ENCODE data around the gene MGST3. TPM values are rescaled to one million over a fixed set of nuclear protein-coding genes. Genes with fewer than 3 reads are reported as not detected.

The MGST3 gene
- total RNA-seq, 1 donor from 2014 or later, result 63.7 TPM

- peaks cover 22% of the 10 kb centered on the region for H3K27me3 Mint-ChIP-seq (ENCODE audit: low read depth)
- H3K9me3 Mint-ChIP-seq, result peaks cover 6% of the 10 kb centered on the region
- intact Hi-C loops (cut with micrococcal nuclease), result no loop called here
- peaks cover 2% of the 10 kb centered on the region for H3K4me1 Mint-ChIP-seq (ENCODE audit: low read depth)
- no peak overlapping the region for H3K4me3 Mint-ChIP-seq (ENCODE audit: low read depth)
- H3K27ac Mint-ChIP-seq, result no peak overlapping the region
- DNase-seq (ENCODE audit: low spot score), result no peak
- H3K36me3 Mint-ChIP-seq (ENCODE audit: low read depth), result no peaks in the 10 kb centered on the region
These were observed 20.2 kb upstream of the MGST3 start for GRCh38 chr1:165610866-165611265.

GRCh38 chr1:165612062-165612461 lies 19.0 kb upstream of the MGST3 start:
- DNase-seq (ENCODE audit: low spot score), result no peak
- Mint-ChIP-seq H3K9me3 (peaks cover 6% of the 10 kb centered on the region), H3K4me1 (ENCODE audit: low read depth) (peaks cover 2% of the 10 kb centered on the region), H3K4me3 (ENCODE audit: low read depth) (no peak overlapping the region), H3K36me3 (ENCODE audit: low read depth) (no peaks in the 10 kb centered on the region), H3K27ac (no peak overlapping the region), H3K27me3 (ENCODE audit: low read depth) (peaks cover 30% of the 10 kb centered on the region)
- intact Hi-C loops (cut with micrococcal nuclease), result no loop called here

GRCh38 chr1:165616054-165616612 lies 14.9 kb upstream of the MGST3 start:
- intact Hi-C loops (cut with micrococcal nuclease), result no loop called here
- H3K27me3 Mint-ChIP-seq (ENCODE audit: low read depth), result peaks cover 43% of the 10 kb centered on the region
- peaks cover 6% of the 10 kb centered on the region for H3K9me3 Mint-ChIP-seq
- peaks cover 2% of the 10 kb centered on the region for H3K4me1 Mint-ChIP-seq (ENCODE audit: low read depth)
- no peak overlapping the region for H3K4me3 Mint-ChIP-seq (ENCODE audit: low read depth)
- no peak for DNase-seq (ENCODE audit: low spot score)
- no peak overlapping the region for H3K27ac Mint-ChIP-seq
- no peaks in the 10 kb centered on the region for H3K36me3 Mint-ChIP-seq (ENCODE audit: low read depth)

- no peaks in the 10 kb centered on the region for H3K36me3 Mint-ChIP-seq (ENCODE audit: low read depth)
- peaks cover 6% of the 10 kb centered on the region for H3K9me3 Mint-ChIP-seq
- H3K27ac Mint-ChIP-seq, result no peak overlapping the region
- intact Hi-C loops (cut with micrococcal nuclease), result no loop called here
- no peak for DNase-seq (ENCODE audit: low spot score)
- H3K4me1 Mint-ChIP-seq (ENCODE audit: low read depth), result peaks cover 2% of the 10 kb centered on the region
- H3K4me3 Mint-ChIP-seq (ENCODE audit: low read depth), result no peak overlapping the region
- H3K27me3 Mint-ChIP-seq (ENCODE audit: low read depth), result peaks cover 42% of the 10 kb centered on the region
These were observed 14.0 kb upstream of the MGST3 start for GRCh38 chr1:165616987-165617546.

- intact Hi-C loops (cut with micrococcal nuclease), result no loop called here
- no peak for DNase-seq (ENCODE audit: low spot score)
- Mint-ChIP-seq H3K4me3 (ENCODE audit: low read depth) (no peak overlapping the region), H3K27me3 (ENCODE audit: low read depth) (peaks cover 47% of the 10 kb centered on the region), H3K9me3 (no peaks in the 10 kb centered on the region), H3K27ac (no peak overlapping the region), H3K4me1 (ENCODE audit: low read depth) (peaks cover 2% of the 10 kb centered on the region), H3K36me3 (ENCODE audit: low read depth) (no peaks in the 10 kb centered on the region)
These were observed 11.3 kb upstream of the MGST3 start for GRCh38 chr1:165619647-165620151.

- H3K9me3 Mint-ChIP-seq, result no peaks in the 10 kb centered on the region
- H3K27me3 Mint-ChIP-seq (ENCODE audit: low read depth), result peaks cover 33% of the 10 kb centered on the region
- intact Hi-C loops (cut with micrococcal nuclease), result no loop called here
- DNase-seq (ENCODE audit: low spot score), result no peak
- H3K36me3 Mint-ChIP-seq (ENCODE audit: low read depth), result no peaks in the 10 kb centered on the region
- H3K4me3 Mint-ChIP-seq (ENCODE audit: low read depth), result no peak overlapping the region
- no peaks in the 10 kb centered on the region for H3K4me1 Mint-ChIP-seq (ENCODE audit: low read depth)
- no peak overlapping the region for H3K27ac Mint-ChIP-seq
These were observed 7.4 kb upstream of the MGST3 start for GRCh38 chr1:165623624-165624023.

GRCh38 chr1:165624441-165624840 lies 6.6 kb upstream of the MGST3 start:
- Mint-ChIP-seq H3K9me3 (no peaks in the 10 kb centered on the region), H3K27me3 (ENCODE audit: low read depth) (peaks cover 34% of the 10 kb centered on the region), H3K27ac (no peak overlapping the region), H3K4me3 (ENCODE audit: low read depth) (no peak overlapping the region), H3K36me3 (ENCODE audit: low read depth) (no peaks in the 10 kb centered on the region), H3K4me1 (ENCODE audit: low read depth) (peaks cover 6% of the 10 kb centered on the region)
- no peak for DNase-seq (ENCODE audit: low spot score)
- intact Hi-C loops (cut with micrococcal nuclease), result no loop called here

- Mint-ChIP-seq H3K4me1 (ENCODE audit: low read depth) (peaks cover 11% of the 10 kb centered on the region), H3K27me3 (ENCODE audit: low read depth) (peaks cover 13% of the 10 kb centered on the region), H3K36me3 (ENCODE audit: low read depth) (no peaks in the 10 kb centered on the region), H3K27ac (no peak overlapping the region), H3K9me3 (no peaks in the 10 kb centered on the region), H3K4me3 (ENCODE audit: low read depth) (no peak overlapping the region)
- intact Hi-C loops (cut with micrococcal nuclease), result no loop called here
- DNase-seq (ENCODE audit: low spot score), result no peak
These were observed 2.7 kb upstream of the MGST3 start for GRCh38 chr1:165628147-165628822.

GRCh38 chr1:165629151-165629550 lies 1.9 kb upstream of the MGST3 start:
- H3K36me3 Mint-ChIP-seq (ENCODE audit: low read depth), result no peaks in the 10 kb centered on the region
- no peak for DNase-seq (ENCODE audit: low spot score)
- H3K27ac Mint-ChIP-seq, result no peak overlapping the region
- H3K4me3 Mint-ChIP-seq (ENCODE audit: low read depth), result peak overlapping the region; percentile 54
- H3K9me3 Mint-ChIP-seq, result no peaks in the 10 kb centered on the region
- peaks cover 9% of the 10 kb centered on the region for H3K27me3 Mint-ChIP-seq (ENCODE audit: low read depth)
- peaks cover 17% of the 10 kb centered on the region for H3K4me1 Mint-ChIP-seq (ENCODE audit: low read depth)
- intact Hi-C loops (cut with micrococcal nuclease), result no loop called here

- Mint-ChIP-seq H3K27me3 (ENCODE audit: low read depth) (peaks cover 6% of the 10 kb centered on the region), H3K4me3 (ENCODE audit: low read depth) (no peak overlapping the region), H3K27ac (peak overlapping the region; percentile 52), H3K9me3 (no peaks in the 10 kb centered on the region), H3K4me1 (ENCODE audit: low read depth) (peaks cover 21% of the 10 kb centered on the region), H3K36me3 (ENCODE audit: low read depth) (peaks cover 2% of the 10 kb centered on the region)
- no peak for DNase-seq (ENCODE audit: low spot score)
- intact Hi-C loops (cut with micrococcal nuclease), result loop anchor here (1.0 kb wide), 3 partner anchors 29 to 197 kb away; partner anchors contain the start of genes ALDH9A1 and UCK2
These were observed 996 bp upstream of the MGST3 start for GRCh38 chr1:165629848-165630628.

- DNase-seq (ENCODE audit: low spot score), result peak; percentile 43
- H3K4me1 Mint-ChIP-seq (ENCODE audit: low read depth), result peaks cover 25% of the 10 kb centered on the region
- no peaks in the 10 kb centered on the region for H3K9me3 Mint-ChIP-seq
- no peak overlapping the region for H3K4me3 Mint-ChIP-seq (ENCODE audit: low read depth)
- H3K36me3 Mint-ChIP-seq (ENCODE audit: low read depth), result peaks cover 11% of the 10 kb centered on the region
- peaks cover 6% of the 10 kb centered on the region for H3K27me3 Mint-ChIP-seq (ENCODE audit: low read depth)
- intact Hi-C loops (cut with micrococcal nuclease), result loop anchor here (1.0 to 2.0 kb wide), 3 partner anchors 9 to 137 kb away; partner anchors contain the start of gene TMCO1
- H3K27ac Mint-ChIP-seq, result no peak overlapping the region
These were observed 513 bp downstream of the MGST3 start for GRCh38 chr1:165631342-165632151.

GRCh38 chr1:165632152-165632469 lies 1.1 kb downstream of the MGST3 start:
- H3K4me1 Mint-ChIP-seq (ENCODE audit: low read depth), result peaks cover 30% of the 10 kb centered on the region
- H3K36me3 Mint-ChIP-seq (ENCODE audit: low read depth), result peaks cover 16% of the 10 kb centered on the region
- intact Hi-C loops (cut with micrococcal nuclease), result loop anchor here (1.0 to 2.0 kb wide), 2 partner anchors 8 to 137 kb away; partner anchors contain the start of gene TMCO1
- H3K27me3 Mint-ChIP-seq (ENCODE audit: low read depth), result peaks cover 6% of the 10 kb centered on the region
- no peak for DNase-seq (ENCODE audit: low spot score)
- no peak overlapping the region for H3K4me3 Mint-ChIP-seq (ENCODE audit: low read depth)
- no peaks in the 10 kb centered on the region for H3K9me3 Mint-ChIP-seq
- H3K27ac Mint-ChIP-seq, result no peak overlapping the region

Data from activated T-helper 2 cell treated with anti-CD3 and anti-CD28 coated beads, Interferon-gamma antibody, Interleukin-2, Interleukin-4, amounts not matched to agents 10 μg/mL and 5 μg/mL and 100 μg/mL, durations not matched to agents 14 hours and 24 hours and 36 hours (primary cell).